Fibroblast of villous mesenchyme (primary cell): Measurements from ENCODE around the gene VPS13D. TPM values are rescaled to one million over a fixed set of nuclear protein-coding genes. Genes with fewer than 3 reads are reported as not detected.

Experiments
- DNase-seq: peaks from one replicate; pipeline ENCODE4 v3.0.0-alpha.2; 2010; ENCODE audit warnings: low read depth
- H3K4me3 ChIP-seq: 2 replicates; pipeline ENCODE4 v1.5.1; 2011; ENCODE audit warnings: low read depth, mild to moderate bottlenecking, low read length
- CTCF ChIP-seq: IDR thresholded peaks from 2 replicates; pipeline ENCODE4 v1.5.1; 2012; ENCODE audit warnings: low read depth, mild to moderate bottlenecking, low read length; ENCODE audit not compliant: insufficient read depth
- total RNA-seq: library from RNA; depleted of rRNA; stranded (reverse); fragments of >200 nt; gene quantifications from 2 replicates; pipeline ENCODE4 v1.2.3, GENCODE V29; 2012

Gene VPS13D
- total RNA-seq, 1 donor, result 55.3 TPM

GRCh38 chr1:12495725-12496124, 265.9 kb downstream of the VPS13D start:
- DNase-seq, result no peak
- no peak overlapping the region for H3K4me3 ChIP-seq
- no peak for TF ChIP-seq CTCF

- peak; percentile 68 for DNase-seq
- H3K4me3 ChIP-seq, result no peak overlapping the region
- no peak for TF ChIP-seq CTCF
Measured at GRCh38 chr1:12496154-12496961, 266.5 kb downstream of the VPS13D start.

- DNase-seq, result no peak
- H3K4me3 ChIP-seq, result no peak overlapping the region
- no peak for TF ChIP-seq CTCF
Measured at GRCh38 chr1:12499539-12500240, 269.9 kb downstream of the VPS13D start.

GRCh38 chr1:12501661-12502060, 271.8 kb downstream of the VPS13D start:
- DNase-seq, result peak; percentile 32
- no peak for TF ChIP-seq CTCF
- no peak overlapping the region for H3K4me3 ChIP-seq

- no peak for DNase-seq
- H3K4me3 ChIP-seq, result no peak overlapping the region
- no peak for TF ChIP-seq CTCF
Measured at GRCh38 chr1:12502336-12503109, 272.7 kb downstream of the VPS13D start.

- DNase-seq, result no peak
- TF ChIP-seq CTCF, result no peak
Measured at GRCh38 chr1:12503709-12504108, 273.9 kb downstream of the VPS13D start.

More at GRCh38 chr1:12503709-12504108, 273.9 kb downstream of the VPS13D start:
- no peak overlapping the region for H3K4me3 ChIP-seq
